K562 (cell line): ENCODE measurements around the gene GRPEL2. TPM values are rescaled to one million over a fixed set of nuclear protein-coding genes. Genes with fewer than 3 reads are reported as not detected.
A peak's percentile ranks its signal among the peaks of the same experiment; 100 is the strongest.

Experiments
- ATAC-seq: fragments of 200-7000 bp; cut with Tn5 transposase; 3 replicates; pipeline ENCODE4 v1.9.1; 2020; ENCODE audit warnings: moderate library complexity
- BruUV-seq: library from RNA; stranded (reverse); fragments of 400-500 nt; replicated peaks from 2 replicates; lab custom pipeline; 2021; lab: Mats Ljungman, UMichigan
- CTCF ChIA-PET: fragments of 300-600 bp; formaldehyde crosslinking; extraction: SDS; loops from one replicate; lab custom pipeline; 2021; ENCODE audit warnings: low intra/inter-chr PET ratio; lab: Yijun Ruan, JAX
- POLR2A ChIA-PET: fragments of 300-600, 350-650 bp; sonication (Branson Sonifier 250); formaldehyde crosslinking; extraction: SDS; loops from one replicate; lab custom pipeline; 2021; ENCODE audit warnings: antibody characterized with exemption, inconsistent platforms; lab: Yijun Ruan, JAX
- DNase-seq, 4 experiments: peaks; one replicate each; pipeline versions ENCODE4 v3.0.0 to v3.0.0-alpha.2; 2011 to 2018; ENCODE audit warnings: low spot score in 3 of 4, mixed read lengths in 3 of 4; ENCODE audit errors: extremely low read depth in 1 of 4
- FAIRE-seq: peaks from 2 replicates; lab custom pipeline; 2011; peaks lifted over from hg19 to GRCh38; lab: Jason Lieb, UNC
- H2AFZ ChIP-seq: 2 replicates; pipeline ENCODE4 v1.6.0; 2011; ENCODE audit warnings: low read depth, low read length, control low read depth, inconsistent platforms
- H3K27ac ChIP-seq: fragments of 200-600 bp; 3 replicates; pipeline ENCODE4 v1.8.0; 2011; ENCODE audit warnings: low read depth, mild to moderate bottlenecking, control low read depth, inconsistent platforms, low read length, moderate library complexity, mixed read lengths; ENCODE audit errors: extremely low read depth
- H3K27me3 ChIP-seq, 2 experiments: fragments of 300-600 bp in 1 of 2; 2 replicates in 1 of 2; 3 replicates in 1 of 2; pipeline versions ENCODE4 v1.6.0 to v1.8.0; 2011; ENCODE audit warnings: inconsistent platforms in 2 of 2, low read length in 2 of 2, mild to moderate bottlenecking in 1 of 2, mixed read lengths in 1 of 2, moderate library complexity in 1 of 2; ENCODE audit not compliant: control insufficient read depth in 2 of 2, insufficient read depth in 2 of 2
- H3K36me3 ChIP-seq: fragments of 300-600 bp; 3 replicates; pipeline ENCODE4 v1.8.0; 2011; ENCODE audit warnings: mild to moderate bottlenecking, low read length, inconsistent platforms; ENCODE audit not compliant: control insufficient read depth, insufficient read depth
- H3K4me1 ChIP-seq, 2 experiments: fragments of 200-600 bp in 1 of 2; replicated peaks in 1 of 2; 2 replicates in 1 of 2; 3 replicates in 1 of 2; pipeline versions ENCODE4 v1.5.1 to v1.8.0; 2011; ENCODE audit warnings: inconsistent platforms in 2 of 2, low read length in 2 of 2, mild to moderate bottlenecking in 1 of 2, mixed read lengths in 1 of 2, moderate library complexity in 1 of 2; ENCODE audit not compliant: control insufficient read depth in 2 of 2, insufficient read depth in 2 of 2
- H3K4me2 ChIP-seq: 2 replicates; pipeline ENCODE4 v1.6.1; 2011; ENCODE audit warnings: low read length, control low read depth, inconsistent platforms, mixed read lengths; ENCODE audit not compliant: insufficient read depth
- H3K4me3 ChIP-seq: fragments of 200-600 bp; sonication (generic), shearing (Covaris generic); 2 replicates; pipeline ENCODE4 v1.5.1; 2016; ENCODE audit warnings: control low read depth, inconsistent platforms
- H3K79me2 ChIP-seq: fragments of 200-600 bp; 3 replicates; pipeline ENCODE4 v1.8.0; 2011; ENCODE audit warnings: low read length, inconsistent platforms; ENCODE audit not compliant: control insufficient read depth, insufficient read depth
- H3K9ac ChIP-seq, 2 experiments: 2 replicates each; pipeline versions ENCODE4 v1.6.0 to v1.6.1; 2011; ENCODE audit warnings: low read depth in 2 of 2, low read length in 2 of 2, control low read depth in 1 of 2, inconsistent platforms in 1 of 2, mild to moderate bottlenecking in 1 of 2, mixed read lengths in 1 of 2; ENCODE audit not compliant: insufficient read depth in 1 of 2
- H3K9me1 ChIP-seq: one replicate; pipeline ENCODE4 v1.6.0; 2011; ENCODE audit warnings: inconsistent platforms, mild to moderate bottlenecking, low read length, moderate library complexity; ENCODE audit not compliant: control insufficient read depth, insufficient read depth
- H3K9me3 ChIP-seq: replicated peaks from 2 replicates; pipeline ENCODE4 v1.5.1; 2011; ENCODE audit warnings: low read depth, low read length, inconsistent platforms; ENCODE audit not compliant: control insufficient read depth, insufficient read depth
- H4K20me1 ChIP-seq: replicated peaks from 2 replicates; pipeline ENCODE4 v1.6.1; 2011; ENCODE audit warnings: low read length, inconsistent platforms, mixed read lengths; ENCODE audit not compliant: control insufficient read depth, insufficient read depth
- E2F6 ChIP-seq, 2 experiments: IDR thresholded peaks; 2 replicates each; pipeline ENCODE4 v1.6.1; 2011; ENCODE audit warnings: borderline replicate concordance in 1 of 2, control low read depth in 1 of 2, low read depth in 1 of 2, low read length in 1 of 2, mild to moderate bottlenecking in 1 of 2, mixed read lengths in 1 of 2, moderate library complexity in 1 of 2; ENCODE audit not compliant: insufficient read depth in 1 of 2, insufficient read length in 1 of 2, poor library complexity in 1 of 2, severe bottlenecking in 1 of 2; ENCODE audit errors: extremely low read depth in 1 of 2
- HLTF ChIP-seq: fragments of 450-650 bp; IDR thresholded peaks from 2 replicates; pipeline ENCODE4 v1.6.1; 2016
- IFI16 ChIP-seq: fragments of 250-450 bp; sonication (Bioruptor Pico); IDR thresholded peaks from 2 replicates; pipeline ENCODE4 v2.1.2; 2022; ENCODE audit warnings: mild to moderate bottlenecking, inconsistent platforms
- KAT2B ChIP-seq: IDR thresholded peaks from one replicate; pipeline ENCODE4 v1.6.1; 2012; ENCODE audit warnings: low read depth, mild to moderate bottlenecking, control low read depth, inconsistent platforms, low read length, moderate library complexity
- LEF1 ChIP-seq: fragments of 450-650 bp; IDR thresholded peaks from 2 replicates; pipeline ENCODE4 v1.6.1; 2016; ENCODE audit warnings: mild to moderate bottlenecking
- MTA3 ChIP-seq: fragments of 450-650 bp; formaldehyde crosslinking; IDR thresholded peaks from 2 replicates; pipeline ENCODE4 v1.6.1; 2017; ENCODE audit warnings: mild to moderate bottlenecking, borderline replicate concordance
- NELFE ChIP-seq: IDR thresholded peaks from 2 replicates; pipeline ENCODE4 v1.6.1; 2011; ENCODE audit warnings: mild to moderate bottlenecking; ENCODE audit not compliant: insufficient read depth, insufficient read length
- NR4A1 ChIP-seq, 2 experiments: fragments of 250-450 bp in 1 of 2; fragments of 450-650 bp in 1 of 2; sonication (Bioruptor Pico) in 1 of 2; IDR thresholded peaks; 2 replicates each; pipeline versions ENCODE4 v1.4.0 to v1.6.1; 2016 to 2020; ENCODE audit warnings: mild to moderate bottlenecking in 2 of 2, missing compliant biosample characterization in 1 of 2, missing genetic modification characterization in 1 of 2, moderate library complexity in 1 of 2
- POLR2AphosphoS5 ChIP-seq: IDR thresholded peaks from 2 replicates; pipeline ENCODE4 v1.6.1; 2011; ENCODE audit warnings: mild to moderate bottlenecking, low read depth, low read length, moderate library complexity; ENCODE audit not compliant: control insufficient read depth, insufficient read depth
- TEAD1 ChIP-seq, 2 experiments: fragments of 450-650 bp in 1 of 2; sonication (generic) in 1 of 2; formaldehyde crosslinking; IDR thresholded peaks; 2 replicates each; pipeline versions ENCODE4 v1.4.0 to v1.8.0; 2020 to 2022; ENCODE audit warnings: mild to moderate bottlenecking in 2 of 2, missing genetic modification reagents in 1 of 2
- TOE1 ChIP-seq, 2 experiments: fragments of 450-650 bp in 1 of 2; sonication (generic) in 1 of 2; formaldehyde crosslinking in 1 of 2; IDR thresholded peaks; 2 replicates each; pipeline versions ENCODE4 v1.7.1 to v1.8.0; 2016 to 2022; ENCODE audit warnings: borderline replicate concordance in 2 of 2, mild to moderate bottlenecking in 2 of 2, antibody characterized with exemption in 1 of 2, inconsistent platforms in 1 of 2, low read depth in 1 of 2, missing genetic modification reagents in 1 of 2, moderate library complexity in 1 of 2
- XRCC4 ChIP-seq: IDR thresholded peaks from one replicate; pipeline ENCODE4 v1.6.1; 2011; ENCODE audit not compliant: insufficient read depth, insufficient read length; ENCODE audit errors: extremely low read depth
- ZFP1 ChIP-seq: fragments of 450-650 bp; formaldehyde crosslinking; IDR thresholded peaks from 2 replicates; pipeline ENCODE4 v1.4.0; 2020; ENCODE audit warnings: mild to moderate bottlenecking, mixed read lengths
- ZNF224 ChIP-seq: sonication (generic); formaldehyde crosslinking; IDR thresholded peaks from 2 replicates; pipeline ENCODE4 v1.8.0; 2022; ENCODE audit warnings: mild to moderate bottlenecking, missing genetic modification reagents
- ZNF511 ChIP-seq: sonication (generic); formaldehyde crosslinking; IDR thresholded peaks from 2 replicates; pipeline ENCODE4 v1.8.0; 2022; ENCODE audit warnings: mild to moderate bottlenecking, missing genetic modification reagents
- ZNF79 ChIP-seq: fragments of 250-450 bp; sonication (Bioruptor Pico); IDR thresholded peaks from 2 replicates; pipeline ENCODE4 v1.4.0; 2020; ENCODE audit warnings: low read depth, mild to moderate bottlenecking, moderate library complexity
- WGBS: fragments of 100-300 bp; shearing (Covaris generic); methylation state at CpG from one replicate; pipeline ENCODE4 v1.1.6; 2016; ENCODE audit warnings: low coverage, mixed read lengths; ENCODE audit not compliant: insufficient coverage; ENCODE audit errors: missing lambda C conversion rate; 5-methylcytosine and 5-hydroxymethylcytosine counted together
- in situ Hi-C: fragments of 300-500 bp; cut with MboI; formaldehyde crosslinking; loops from 4 replicates; pipeline ENCODE4 v1.15.0; 2018; ENCODE audit warnings: inconsistent platforms, mixed read lengths
- intact Hi-C: fragments of 100-400 bp; cut with micrococcal nuclease; formaldehyde crosslinking; loops from 2 replicates; pipeline ENCODE4 v1.14.2; 2022
- polyA plus RNA-seq, 8 experiments: library from polyadenylated mRNA; depleted of rRNA in 4 of 8; stranded (reverse) in 5 of 8; unstranded in 3 of 8; fragments of >200 nt; fragmentation: Nextera tagmentation in 2 of 8; fragmentation: Illumina TruSeq in 1 of 8; extraction: Ambion mirVana in 2 of 8; extraction: Trizol in 1 of 8; gene quantifications; 2 replicates each; pipeline versions ENCODE4 v1.2.1 to v1.2.3, GENCODE V29; 2011 to 2014; ENCODE audit warnings: inconsistent platforms in 1 of 8, missing spikeins in 1 of 8
- total RNA-seq, 7 experiments: library from RNA; depleted of rRNA in 6 of 7; stranded (reverse); fragments of >200 nt in 6 of 7; fragmentation: Illumina TruSeq in 2 of 7; extraction: Trizol in 2 of 7; gene quantifications; 2 replicates each; pipeline versions ENCODE4 v1.2.1 to v1.2.3, GENCODE V29; 2011 to 2021; ENCODE audit warnings: low replicate concordance in 1 of 7
- TF ChIP-seq, protein P1 (sequence below): fragments of 250-450 bp; sonication (Bioruptor Pico); IDR thresholded peaks from 2 replicates; pipeline ENCODE4 v1.8.0; 2021; ENCODE audit warnings: moderate library complexity, mild to moderate bottlenecking, inconsistent platforms
- TF ChIP-seq, protein P2 (sequence below), 2 experiments: fragments of 200-800 bp in 1 of 2; sonication (Bioruptor generic) in 1 of 2; sonication (generic) in 1 of 2; formaldehyde crosslinking in 1 of 2; IDR thresholded peaks in 1 of 2; conservative IDR thresholded peaks in 1 of 2; 2 replicates each; pipeline versions ENCODE4 v1.5.0 to v1.6.1; 2016 to 2020; ENCODE audit warnings: missing compliant biosample characterization in 1 of 2, missing genetic modification characterization in 1 of 2, missing genetic modification reagents in 1 of 2

Gene GRPEL2
- total and polyA plus RNA-seq, 9 of the 15 experiments (the other 6 are each of a cell fraction or from before 2014, with no cell fraction given): 11.2 to 40.5 (median 25.8) TPM

GRCh38 chr5:149344151-149344550, 1.1 kb upstream of the GRPEL2 start:
- Histone ChIP-seq H3K4me2 (peak overlapping the region; percentile 99; the same call in 1 of the 2 replicates), H3K4me1 (peaks cover 7 to 21% of the 10 kb centered on the region in 2 experiments; a peak in 3 of 5 replicates), H3K27ac (no peak overlapping the region), H3K79me2 (peaks cover 40% of the 10 kb centered on the region), H2AFZ (no peak overlapping the region), H3K9me1 (no peaks in the 10 kb centered on the region), H3K9ac (peak overlapping the region in 1 of 2 experiments; percentile 97; a peak in 1 of 4 replicates), H3K36me3 (peaks cover 23% of the 10 kb centered on the region), H3K4me3 (peak overlapping the region; percentile 82; the same call in 1 of the 2 replicates), H4K20me1 (no peaks in the 10 kb centered on the region), H3K27me3 (no peaks in the 10 kb centered on the region), H3K9me3 (no peaks in the 10 kb centered on the region)
- no peak for FAIRE-seq
- intact Hi-C loops (no loop called here), in situ Hi-C loops (no loop called here)
- BruUV-seq: no TSS peak
- TF ChIP-seq, protein P1, sequence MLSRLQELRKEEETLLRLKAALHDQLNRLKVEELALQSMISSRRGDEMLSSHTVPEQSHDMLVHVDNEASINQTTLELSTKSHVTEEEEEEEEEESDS: no peak
- TF ChIP-seq ZNF511 (CRISPR knock-in tag) (no peak), TOE1 (IDR thresholded peaks at IDR 0.05; ENCODE audit: borderline replicate concordance) (no peak), TOE1 (CRISPR knock-in tag; IDR thresholded peaks at IDR 0.05; ENCODE audit: borderline replicate concordance, low read depth) (no peak), IFI16 (CRISPR knock-in tag) (no peak), TEAD1 (CRISPR knock-in tag; IDR thresholded peaks at IDR 0.05) (no peak), POLR2AphosphoS5 (no peak), XRCC4 (no peak), LEF1 (no peak), MTA3 (no peak), NR4A1 (CRISPR knock-in tag; IDR thresholded peaks at IDR 0.05) (no peak), NR4A1 (tag; IDR thresholded peaks at IDR 0.05) (no peak), NELFE (no peak), E2F6 (IDR thresholded peaks at IDR 0.05; ENCODE audit: borderline replicate concordance in 1 of 2, extremely low read depth in 1 of 2, insufficient read depth in 1 of 2, insufficient read length in 1 of 2, low read depth in 1 of 2, low read length in 1 of 2, poor library complexity in 1 of 2, severe bottlenecking in 1 of 2) (no peak), ZFP1 (no peak), KAT2B (no peak), HLTF (no peak), ZNF79 (CRISPR knock-in tag) (no peak), ZNF224 (no peak)
- TF ChIP-seq, protein P2, sequence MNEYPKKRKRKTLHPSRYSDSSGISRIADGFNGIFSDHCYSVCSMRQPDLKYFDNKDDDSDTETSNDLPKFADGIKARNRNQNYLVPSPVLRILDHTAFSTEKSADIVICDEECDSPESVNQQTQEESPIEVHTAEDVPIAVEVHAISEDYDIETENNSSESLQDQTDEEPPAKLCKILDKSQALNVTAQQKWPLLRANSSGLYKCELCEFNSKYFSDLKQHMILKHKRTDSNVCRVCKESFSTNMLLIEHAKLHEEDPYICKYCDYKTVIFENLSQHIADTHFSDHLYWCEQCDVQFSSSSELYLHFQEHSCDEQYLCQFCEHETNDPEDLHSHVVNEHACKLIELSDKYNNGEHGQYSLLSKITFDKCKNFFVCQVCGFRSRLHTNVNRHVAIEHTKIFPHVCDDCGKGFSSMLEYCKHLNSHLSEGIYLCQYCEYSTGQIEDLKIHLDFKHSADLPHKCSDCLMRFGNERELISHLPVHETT (CRISPR knock-in tag; conservative IDR thresholded peaks at IDR 0.05 in 1 of 2, IDR thresholded peaks at IDR 0.05 in 1 of 2): no peak
- DNase-seq: no peak
- ChIA-PET CTCF (no interaction called here), POLR2A (interaction anchor here (1.2 to 4.7 kb wide), 3 partner anchors 11 to 24 kb away, joined by 11 to 87 read pairs (median 12); partner anchors contain the start of gene PCYOX1L)
- 63% methylated on average over 2 of the region's 2 CpGs for WGBS
- ATAC-seq: no peak
